ENCODE results near the gene UPF2. TPM values are rescaled to one million over a fixed set of nuclear protein-coding genes. Genes with fewer than 3 reads are reported as not detected.

The UPF2 gene
- total and polyA plus RNA-seq, 5 donors from 2014 or later: 5.5 to 29.9 (median 10.6) TPM

- no peaks in the 10 kb centered on the region for H3K27me3 ChIP-seq (ENCODE audit: control insufficient read depth, insufficient read depth, low read length)
- Mint-ChIP-seq H3K36me3 (peaks cover 60% of the 10 kb centered on the region), H3K9me3 (no peaks in the 10 kb centered on the region), H3K4me3 (no peak overlapping the region), H3K27ac (no peak overlapping the region), H3K4me1 (peaks cover 0 to 3% (median 0%) of the 10 kb centered on the region in 4 donors), H3K27me3 (no peaks in the 10 kb centered on the region)
- H3K4me1 ChIP-seq (ENCODE audit: control insufficient read depth, insufficient read depth, low read length, poor library complexity, severe bottlenecking): no peaks in the 10 kb centered on the region
- ATAC-seq (ENCODE audit: low read depth in 2 of 2) (no peak), DNase-seq (no peak)
- no peak overlapping the region for H3K27ac ChIP-seq (ENCODE audit: insufficient read depth, low read length, poor library complexity, severe bottlenecking)
- no peaks in the 10 kb centered on the region for H3K9me3 ChIP-seq (ENCODE audit: control insufficient read depth in 2 of 2, low read length in 2 of 2)
- H3K36me3 ChIP-seq (ENCODE audit: control insufficient read depth, insufficient read depth, low read length): peaks cover 88% of the 10 kb centered on the region
- H3K4me3 ChIP-seq (ENCODE audit: low read depth, low read length): no peak overlapping the region
Observed at GRCh38 chr10:11958956-11959355, 83.7 kb downstream of the UPF2 start.

DNA sequence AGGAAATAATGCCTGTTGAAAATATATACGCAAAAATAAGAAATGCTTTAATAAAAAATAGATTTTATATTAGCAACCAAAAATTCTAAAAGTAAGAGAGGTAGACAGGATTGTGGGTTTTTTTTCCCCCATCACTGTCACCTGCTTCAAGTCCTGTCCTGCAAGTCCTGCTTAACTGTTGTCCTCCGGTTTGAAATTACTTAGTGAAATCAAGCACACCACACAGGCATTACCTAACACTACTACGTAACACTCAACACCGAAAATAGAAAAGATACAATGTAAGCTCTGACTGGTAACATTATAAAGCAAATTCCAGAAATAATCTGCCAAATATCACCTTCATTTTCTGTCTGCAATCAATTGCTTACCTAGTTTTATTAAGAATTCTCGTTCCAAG, 90.9 kb downstream of the UPF2 start:
- no peak for ATAC-seq (ENCODE audit: low read depth in 2 of 2)
- no peak overlapping the region for H3K27ac Mint-ChIP-seq
- DNase-seq: no peak
- Histone ChIP-seq H3K4me3 (ENCODE audit: low read depth, low read length) (no peak overlapping the region), H3K9me3 (ENCODE audit: control insufficient read depth in 2 of 2, low read length in 2 of 2) (no peaks in the 10 kb centered on the region), H3K27me3 (ENCODE audit: control insufficient read depth, insufficient read depth, low read length) (no peaks in the 10 kb centered on the region), H3K4me1 (ENCODE audit: control insufficient read depth, insufficient read depth, low read length, poor library complexity, severe bottlenecking) (no peaks in the 10 kb centered on the region), H3K36me3 (ENCODE audit: control insufficient read depth, insufficient read depth, low read length) (peaks cover 59% of the 10 kb centered on the region), H3K27ac (ENCODE audit: insufficient read depth, low read length, poor library complexity, severe bottlenecking) (no peak overlapping the region)
- no peaks in the 10 kb centered on the region for H3K27me3 Mint-ChIP-seq
- H3K9me3 Mint-ChIP-seq: peaks cover 0 to 2% (median 0%) of the 10 kb centered on the region in 7 donors
- no peak overlapping the region for H3K4me3 Mint-ChIP-seq
- peaks cover 0 to 7% (median 3%) of the 10 kb centered on the region in 4 donors for H3K4me1 Mint-ChIP-seq
- H3K36me3 Mint-ChIP-seq: peaks cover 40% of the 10 kb centered on the region

DNA sequence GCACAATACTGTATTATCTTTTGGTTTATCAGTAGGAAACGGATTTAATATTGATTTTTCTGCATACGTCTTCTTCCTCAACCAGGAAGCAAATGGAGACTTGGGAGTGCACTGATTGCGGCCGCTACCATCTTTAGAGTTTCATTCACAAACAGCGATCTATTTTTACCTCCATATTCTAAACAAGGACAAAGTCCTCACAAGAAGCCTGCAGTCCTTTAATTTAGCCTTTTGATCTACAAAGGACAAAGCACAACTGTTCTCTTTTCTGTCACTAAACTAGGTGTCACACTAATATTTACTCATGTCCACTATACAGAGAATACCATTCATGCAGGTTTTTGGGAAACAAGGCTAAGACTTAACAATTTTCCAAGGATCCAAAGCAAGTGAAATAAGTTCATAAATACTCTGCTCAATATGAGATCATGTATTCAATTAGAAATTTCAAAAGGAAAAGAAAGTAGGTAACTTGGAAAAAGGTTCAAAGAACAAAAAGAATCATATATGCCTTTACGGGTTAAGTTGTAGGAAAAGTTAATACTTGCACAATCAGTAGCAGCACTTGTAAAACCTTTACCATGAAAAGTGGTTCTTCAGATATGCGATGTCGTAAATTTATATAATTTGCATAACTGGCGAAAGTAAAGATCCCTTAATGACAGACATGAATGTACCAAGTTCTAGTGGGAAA, 92.1 kb downstream of the UPF2 start:
- peak overlapping the region in 1 of 3 donors; percentile 24 for H3K27ac Mint-ChIP-seq
- H3K36me3 ChIP-seq (ENCODE audit: control insufficient read depth, insufficient read depth, low read length): peaks cover 50% of the 10 kb centered on the region
- H3K9me3 ChIP-seq (ENCODE audit: control insufficient read depth in 2 of 2, low read length in 2 of 2): no peaks in the 10 kb centered on the region
- no peak overlapping the region for H3K4me3 ChIP-seq (ENCODE audit: low read depth, low read length)
- H3K9me3 Mint-ChIP-seq: peaks cover 0 to 2% (median 0%) of the 10 kb centered on the region in 7 donors
- no peak overlapping the region for H3K27ac ChIP-seq (ENCODE audit: insufficient read depth, low read length, poor library complexity, severe bottlenecking)
- no peak overlapping the region for H3K4me3 Mint-ChIP-seq
- DNase-seq (no peak), ATAC-seq (ENCODE audit: low read depth in 2 of 2) (no peak)
- H3K4me1 ChIP-seq (ENCODE audit: control insufficient read depth, insufficient read depth, low read length, poor library complexity, severe bottlenecking): no peaks in the 10 kb centered on the region
- H3K36me3 Mint-ChIP-seq: peaks cover 30% of the 10 kb centered on the region
- H3K27me3 ChIP-seq (ENCODE audit: control insufficient read depth, insufficient read depth, low read length): no peaks in the 10 kb centered on the region
- H3K4me1 Mint-ChIP-seq: peaks cover 0 to 7% (median 3%) of the 10 kb centered on the region in 4 donors
- no peaks in the 10 kb centered on the region for H3K27me3 Mint-ChIP-seq

DNA sequence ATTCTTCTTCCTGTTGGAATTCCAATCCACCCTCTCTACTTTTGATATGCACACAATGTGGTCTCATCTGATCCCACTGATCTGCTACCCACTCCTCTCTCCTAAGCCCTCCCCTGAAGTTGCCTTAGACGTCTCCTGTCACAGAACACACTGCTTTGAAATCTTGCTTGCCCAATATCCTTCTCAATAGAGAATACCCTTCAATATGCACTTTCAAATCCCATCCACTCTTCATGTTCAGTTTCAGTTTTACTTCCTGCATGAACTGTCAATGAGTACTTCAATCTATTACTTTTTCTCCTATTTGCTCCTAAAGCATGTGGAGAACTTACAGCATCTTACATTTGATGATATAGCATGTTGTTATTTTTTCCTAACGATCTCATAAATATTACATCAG, 93.5 kb downstream of the UPF2 start:
- no peak overlapping the region for H3K27ac ChIP-seq (ENCODE audit: insufficient read depth, low read length, poor library complexity, severe bottlenecking)
- Mint-ChIP-seq H3K9me3 (peaks cover 0 to 2% (median 0%) of the 10 kb centered on the region in 7 donors), H3K27ac (peak overlapping the region; percentile 7 to 56 (median 53)), H3K36me3 (peaks cover 31% of the 10 kb centered on the region), H3K4me1 (peaks cover 2 to 7% (median 5%) of the 10 kb centered on the region in 4 donors), H3K4me3 (no peak overlapping the region), H3K27me3 (no peaks in the 10 kb centered on the region)
- no peaks in the 10 kb centered on the region for H3K9me3 ChIP-seq (ENCODE audit: control insufficient read depth in 2 of 2, low read length in 2 of 2)
- H3K4me1 ChIP-seq (ENCODE audit: control insufficient read depth, insufficient read depth, low read length, poor library complexity, severe bottlenecking): no peaks in the 10 kb centered on the region
- H3K36me3 ChIP-seq (ENCODE audit: control insufficient read depth, insufficient read depth, low read length): peaks cover 46% of the 10 kb centered on the region
- ATAC-seq (ENCODE audit: low read depth in 2 of 2) (no peak), DNase-seq (peak in 1 of 3 donors; percentile 17)
- H3K4me3 ChIP-seq (ENCODE audit: low read depth, low read length): no peak overlapping the region
- H3K27me3 ChIP-seq (ENCODE audit: control insufficient read depth, insufficient read depth, low read length): no peaks in the 10 kb centered on the region

- ATAC-seq (ENCODE audit: low read depth in 2 of 2) (no peak), DNase-seq (no peak)
- Histone ChIP-seq H3K36me3 (ENCODE audit: control insufficient read depth, insufficient read depth, low read length) (peaks cover 55% of the 10 kb centered on the region), H3K9me3 (ENCODE audit: control insufficient read depth in 2 of 2, low read length in 2 of 2) (no peaks in the 10 kb centered on the region), H3K27ac (ENCODE audit: insufficient read depth, low read length, poor library complexity, severe bottlenecking) (no peak overlapping the region), H3K4me1 (ENCODE audit: control insufficient read depth, insufficient read depth, low read length, poor library complexity, severe bottlenecking) (no peaks in the 10 kb centered on the region), H3K27me3 (ENCODE audit: control insufficient read depth, insufficient read depth, low read length) (no peaks in the 10 kb centered on the region), H3K4me3 (ENCODE audit: low read depth, low read length) (no peak overlapping the region)
- Mint-ChIP-seq H3K36me3 (peaks cover 43% of the 10 kb centered on the region), H3K4me3 (no peak overlapping the region), H3K9me3 (peaks cover 0 to 2% (median 0%) of the 10 kb centered on the region in 7 donors), H3K27ac (no peak overlapping the region), H3K27me3 (no peaks in the 10 kb centered on the region), H3K4me1 (peaks cover 2 to 10% (median 6%) of the 10 kb centered on the region in 4 donors)
Observed at GRCh38 chr10:11946652-11947051, 96.0 kb downstream of the UPF2 start.

- H3K4me3 Mint-ChIP-seq: no peak overlapping the region
- H3K36me3 ChIP-seq (ENCODE audit: control insufficient read depth, insufficient read depth, low read length): peaks cover 65% of the 10 kb centered on the region
- no peaks in the 10 kb centered on the region for H3K27me3 Mint-ChIP-seq
- no peaks in the 10 kb centered on the region for H3K4me1 Mint-ChIP-seq
- no peaks in the 10 kb centered on the region for H3K27me3 ChIP-seq (ENCODE audit: control insufficient read depth, insufficient read depth, low read length)
- DNase-seq (no peak), ATAC-seq (ENCODE audit: low read depth in 2 of 2) (no peak)
- H3K4me1 ChIP-seq (ENCODE audit: control insufficient read depth, insufficient read depth, low read length, poor library complexity, severe bottlenecking): no peaks in the 10 kb centered on the region
- no peak overlapping the region for H3K27ac ChIP-seq (ENCODE audit: insufficient read depth, low read length, poor library complexity, severe bottlenecking)
- no peak overlapping the region for H3K4me3 ChIP-seq (ENCODE audit: low read depth, low read length)
- H3K9me3 Mint-ChIP-seq: no peaks in the 10 kb centered on the region
- H3K27ac Mint-ChIP-seq: no peak overlapping the region
- peaks cover 23% of the 10 kb centered on the region for H3K36me3 Mint-ChIP-seq
- H3K9me3 ChIP-seq (ENCODE audit: control insufficient read depth in 2 of 2, low read length in 2 of 2): no peaks in the 10 kb centered on the region
Observed at GRCh38 chr10:11936389-11937152, 106.0 kb downstream of the UPF2 start.

DNA sequence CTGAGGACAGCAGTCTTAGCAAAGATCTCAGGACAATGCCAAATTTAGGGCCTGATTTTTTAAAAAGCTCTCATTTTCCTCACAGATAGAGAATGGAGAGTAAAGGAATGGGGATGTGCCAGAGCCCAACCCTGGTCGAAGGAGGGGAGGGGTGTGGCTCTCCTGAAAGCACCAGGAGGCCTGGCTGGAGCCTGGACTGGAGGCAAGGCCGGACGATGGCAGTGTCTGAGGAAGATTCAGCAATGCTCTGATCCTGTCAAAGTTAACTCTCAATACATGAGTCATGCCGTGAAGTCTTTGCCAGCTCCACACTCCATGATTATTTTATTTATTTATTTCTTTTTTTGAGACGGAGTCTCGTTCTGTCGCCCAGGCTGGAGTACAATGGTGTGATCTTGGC, 108.3 kb downstream of the UPF2 start:
- Mint-ChIP-seq H3K27ac (peak overlapping the region in 1 of 3 donors; percentile 14), H3K9me3 (no peaks in the 10 kb centered on the region), H3K27me3 (no peaks in the 10 kb centered on the region), H3K4me3 (no peak overlapping the region), H3K36me3 (peaks cover 42% of the 10 kb centered on the region), H3K4me1 (no peaks in the 10 kb centered on the region)
- ATAC-seq (ENCODE audit: low read depth in 2 of 2) (no peak), DNase-seq (no peak)
- H3K4me3 ChIP-seq (ENCODE audit: low read depth, low read length): no peak overlapping the region
- no peaks in the 10 kb centered on the region for H3K27me3 ChIP-seq (ENCODE audit: control insufficient read depth, insufficient read depth, low read length)
- H3K9me3 ChIP-seq (ENCODE audit: control insufficient read depth in 2 of 2, low read length in 2 of 2): no peaks in the 10 kb centered on the region
- H3K27ac ChIP-seq (ENCODE audit: insufficient read depth, low read length, poor library complexity, severe bottlenecking): no peak overlapping the region
- H3K36me3 ChIP-seq (ENCODE audit: control insufficient read depth, insufficient read depth, low read length): peaks cover 68% of the 10 kb centered on the region
- no peaks in the 10 kb centered on the region for H3K4me1 ChIP-seq (ENCODE audit: control insufficient read depth, insufficient read depth, low read length, poor library complexity, severe bottlenecking)
